ENCODE results near the gene GABRA4. TPM values are rescaled to one million over a fixed set of nuclear protein-coding genes. Genes with fewer than 3 reads are reported as not detected.

The GABRA4 gene
- polyA plus RNA-seq, 1 of the 3 experiments (the other 2 are of a cell fraction), result not detected

GRCh38 chr4:47038263-47038662 is 44.9 kb upstream of the GABRA4 start:
- H3K9ac ChIP-seq, result no peak overlapping the region
- no peak overlapping the region for H3K4me2 ChIP-seq
- DNase-seq, result no peak
- no peaks in the 10 kb centered on the region for H3K4me1 ChIP-seq (ENCODE audit: control insufficient read depth in 1 of 2, insufficient read depth in 2 of 2, low read depth in 1 of 2, low read length in 1 of 2)
- TF ChIP-seq RXRA (IDR thresholded peaks at IDR 0.05; ENCODE audit: borderline replicate concordance, low read depth), result no peak
- TF ChIP-seq NFIC (IDR thresholded peaks at IDR 0.05; ENCODE audit: borderline replicate concordance), result no peak
- TF ChIP-seq RCOR1 (IDR thresholded peaks at IDR 0.05; ENCODE audit: low read length), result no peak
- TF ChIP-seq TEAD4 (IDR thresholded peaks at IDR 0.05; ENCODE audit: borderline replicate concordance, insufficient read depth), result no peak
- no peak for TF ChIP-seq FOXJ3 (CRISPR knock-in tag; IDR thresholded peaks at IDR 0.05)
- no peak for TF ChIP-seq REST (IDR thresholded peaks at IDR 0.05; ENCODE audit: low read depth, low read length)
- no peak for TF ChIP-seq PBX3 (IDR thresholded peaks at IDR 0.05)
- 25% methylated on average over 1 of the region's 1 CpG for WGBS (ENCODE audit: low lambda C conversion rate)
- H3K27ac ChIP-seq (ENCODE audit: low read depth in 2 of 2, low read length in 1 of 2), result no peak overlapping the region
- H3F3A ChIP-seq (replicated peaks; ENCODE audit: insufficient read depth), result no peaks in the 10 kb centered on the region
- ChIA-PET CTCF (no interaction called here), POLR2A (no interaction called here)
- no peaks in the 10 kb centered on the region for H3K9me3 ChIP-seq
- H4K20me1 ChIP-seq (ENCODE audit: insufficient read depth), result no peaks in the 10 kb centered on the region
- no peak overlapping the region for H2AFZ ChIP-seq (ENCODE audit: low read depth)
- no peaks in the 10 kb centered on the region for H3K9me2 ChIP-seq
- H3K36me3 ChIP-seq (replicated peaks in 1 of 2; ENCODE audit: control insufficient read depth in 1 of 2, insufficient read depth in 2 of 2, low read length in 1 of 2), result no peaks in the 10 kb centered on the region
- no peak overlapping the region for H3K4me3 ChIP-seq (ENCODE audit: low read depth in 2 of 2, low read length in 1 of 2)
- H3K79me2 ChIP-seq (ENCODE audit: insufficient read depth), result no peaks in the 10 kb centered on the region
- H3K27me3 ChIP-seq (ENCODE audit: insufficient read depth), result peaks cover under 1% of the 10 kb centered on the region; the same call in 1 of the 2 replicates

GRCh38 chr4:47032405-47033106 is 39.2 kb upstream of the GABRA4 start:
- Histone ChIP-seq H3F3A (replicated peaks; ENCODE audit: insufficient read depth) (no peaks in the 10 kb centered on the region), H3K79me2 (ENCODE audit: insufficient read depth) (no peaks in the 10 kb centered on the region), H3K4me1 (ENCODE audit: control insufficient read depth in 1 of 2, insufficient read depth in 2 of 2, low read depth in 1 of 2, low read length in 1 of 2) (peaks cover 0 to 18% of the 10 kb centered on the region in 2 experiments; a peak in 2 of 4 replicates), H3K27me3 (ENCODE audit: insufficient read depth) (peaks cover 27% of the 10 kb centered on the region; the same call in 1 of the 2 replicates), H2AFZ (ENCODE audit: low read depth) (peak overlapping the region; percentile 68; the same call in 1 of the 2 replicates), H3K36me3 (replicated peaks in 1 of 2; ENCODE audit: control insufficient read depth in 1 of 2, insufficient read depth in 2 of 2, low read length in 1 of 2) (no peaks in the 10 kb centered on the region), H3K4me2 (peak overlapping the region; percentile 84), H3K9me2 (no peaks in the 10 kb centered on the region), H3K9ac (no peak overlapping the region), H3K27ac (ENCODE audit: low read depth in 2 of 2, low read length in 1 of 2) (no peak overlapping the region), H3K4me3 (ENCODE audit: low read depth in 2 of 2, low read length in 1 of 2) (peak overlapping the region; percentile 48 to 67), H3K9me3 (no peaks in the 10 kb centered on the region), H4K20me1 (ENCODE audit: insufficient read depth) (no peaks in the 10 kb centered on the region)
- 11% methylated on average over 14 of the region's 47 CpGs for WGBS (ENCODE audit: low lambda C conversion rate)
- POLR2A ChIA-PET, result no interaction called here
- CTCF ChIA-PET, result interaction anchor here (0.7 to 1.6 kb wide), 7 partner anchors 9 to 106 kb away, joined by 3 to 7 read pairs (median 3); no protein-coding TSS in a partner anchor
- TF ChIP-seq SIN3A (IDR thresholded peaks at IDR 0.05; ENCODE audit: borderline replicate concordance, low read depth, low read length), result no peak
- TF ChIP-seq CHD2 (IDR thresholded peaks at IDR 0.05; ENCODE audit: low read length, partially characterized antibody), result no peak
- TF ChIP-seq CTCF (IDR thresholded peaks at IDR 0.05), result peak; percentile 74
- TF ChIP-seq EP300 (IDR thresholded peaks at IDR 0.05; ENCODE audit: borderline replicate concordance in 1 of 2, low read depth in 1 of 2, low read length in 1 of 2), result no peak
- TF ChIP-seq JUND (IDR thresholded peaks at IDR 0.05), result no peak
- TF ChIP-seq RAD21 (IDR thresholded peaks at IDR 0.05; ENCODE audit: low read length), result peak; percentile 62
- TF ChIP-seq NRF1 (IDR thresholded peaks at IDR 0.05; ENCODE audit: low read depth, low read length), result no peak
- TF ChIP-seq USF2 (IDR thresholded peaks at IDR 0.05; ENCODE audit: borderline replicate concordance, low read depth, low read length), result no peak
- TF ChIP-seq SMC3 (IDR thresholded peaks at IDR 0.05; ENCODE audit: low read depth, low read length), result peak; percentile 68
- TF ChIP-seq MAX (IDR thresholded peaks at IDR 0.05; ENCODE audit: low read depth), result no peak
- DNase-seq, result peak; percentile 82

All from SK-N-SH (cell line).